HG03575 (cell line): ENCODE data around the gene OSBPL10.

ENCODE experiments used
- ATAC-seq: cut with Tn5 transposase; IDR thresholded peaks from one replicate; pipeline ENCODE4 v1.9.1; 2021; ENCODE audit not compliant: unreplicated experiment, insufficient number of reproducible peaks, low FRiP score; ENCODE audit errors: extremely low read depth

Gene OSBPL10

GRCh38 chr3:31673950-31674349, 307.1 kb downstream of the OSBPL10 start:
- no peak for ATAC-seq

GRCh38 chr3:31671976-31672375, 309.1 kb downstream of the OSBPL10 start:
- ATAC-seq, result no peak

- ATAC-seq, result no peak
Measured at GRCh38 chr3:31671451-31671850, 309.6 kb downstream of the OSBPL10 start.

DNA sequence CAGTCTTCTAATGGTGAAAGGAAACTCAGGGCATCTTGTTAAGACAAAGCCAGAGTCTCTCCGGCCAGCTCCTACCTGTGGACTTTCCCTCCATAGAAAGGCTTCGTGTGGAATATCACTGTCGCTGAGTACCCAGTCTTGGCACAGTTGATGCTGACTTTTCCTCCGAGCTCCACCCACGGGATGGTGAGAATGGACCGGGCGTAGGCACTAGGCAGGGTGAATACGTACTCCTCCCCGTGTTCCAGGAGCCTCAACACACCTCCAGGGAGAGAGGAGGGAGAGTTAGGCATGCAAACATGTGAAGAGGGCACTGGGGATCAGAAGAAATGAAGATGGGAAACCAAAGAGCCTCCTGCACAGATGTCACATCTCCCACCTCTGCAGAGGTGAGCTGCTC, 310.3 kb downstream of the OSBPL10 start:
- ATAC-seq, result no peak

GRCh38 chr3:31670136-31670535, 310.9 kb downstream of the OSBPL10 start:
- no peak for ATAC-seq

DNA sequence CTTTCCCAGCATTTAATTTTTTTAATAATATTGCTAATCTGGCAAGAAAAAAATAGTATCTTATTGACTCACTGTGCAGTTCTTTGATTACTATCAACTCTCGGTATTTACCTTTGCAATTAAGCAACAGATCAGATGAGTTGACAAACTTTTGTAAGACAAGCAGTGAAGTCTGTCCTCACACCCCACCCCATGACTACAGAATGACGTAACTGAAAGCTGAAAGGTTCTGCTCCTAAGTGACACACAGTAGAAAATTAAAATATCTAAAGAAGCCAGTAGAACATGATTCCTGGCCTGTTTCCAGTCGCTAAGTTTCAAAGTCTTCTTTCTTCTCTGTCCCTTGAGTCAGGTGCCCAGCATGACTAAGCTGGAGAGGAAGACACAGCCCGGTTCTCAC, 312.8 kb downstream of the OSBPL10 start:
- ATAC-seq, result no peak

DNA sequence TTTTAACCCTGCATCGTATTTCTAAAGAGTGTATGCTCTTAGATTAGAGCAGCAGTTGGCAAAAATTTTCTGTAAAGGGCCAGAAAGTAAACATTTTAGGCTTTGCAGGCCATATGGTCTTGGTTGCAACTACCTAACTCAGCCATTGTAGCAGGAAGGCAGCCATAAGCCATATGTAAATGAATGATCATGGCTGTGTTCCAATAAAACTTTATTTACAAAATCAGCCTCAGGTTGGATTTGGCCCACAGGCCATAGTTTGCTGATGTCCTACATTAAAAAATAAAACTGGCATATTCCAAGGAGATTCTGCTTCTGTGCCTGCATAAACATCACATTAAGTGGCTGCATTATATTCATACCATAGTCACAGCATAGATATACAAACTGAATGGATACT, 313.5 kb downstream of the OSBPL10 start:
- no peak for ATAC-seq

DNA sequence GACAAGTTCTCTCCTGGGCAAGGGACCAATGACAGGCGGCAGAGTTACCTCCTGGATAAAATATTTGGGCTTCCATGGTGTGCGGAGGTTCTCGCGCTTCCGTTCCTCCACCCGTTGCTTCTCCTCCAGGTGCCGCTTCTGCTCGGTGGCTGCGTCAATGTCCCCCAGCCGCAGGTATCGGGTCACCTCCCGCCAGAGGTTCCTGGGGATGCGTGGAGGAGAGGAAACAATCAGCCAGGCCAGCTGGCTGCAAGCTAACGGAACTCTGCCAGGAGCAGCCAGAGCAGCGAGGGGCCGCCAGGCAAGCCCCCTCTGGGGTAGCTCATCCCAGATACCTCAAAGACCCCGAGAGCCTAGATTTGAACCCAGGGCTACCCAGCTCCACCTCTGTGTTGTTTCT, 317.0 kb downstream of the OSBPL10 start:
- no peak for ATAC-seq

DNA sequence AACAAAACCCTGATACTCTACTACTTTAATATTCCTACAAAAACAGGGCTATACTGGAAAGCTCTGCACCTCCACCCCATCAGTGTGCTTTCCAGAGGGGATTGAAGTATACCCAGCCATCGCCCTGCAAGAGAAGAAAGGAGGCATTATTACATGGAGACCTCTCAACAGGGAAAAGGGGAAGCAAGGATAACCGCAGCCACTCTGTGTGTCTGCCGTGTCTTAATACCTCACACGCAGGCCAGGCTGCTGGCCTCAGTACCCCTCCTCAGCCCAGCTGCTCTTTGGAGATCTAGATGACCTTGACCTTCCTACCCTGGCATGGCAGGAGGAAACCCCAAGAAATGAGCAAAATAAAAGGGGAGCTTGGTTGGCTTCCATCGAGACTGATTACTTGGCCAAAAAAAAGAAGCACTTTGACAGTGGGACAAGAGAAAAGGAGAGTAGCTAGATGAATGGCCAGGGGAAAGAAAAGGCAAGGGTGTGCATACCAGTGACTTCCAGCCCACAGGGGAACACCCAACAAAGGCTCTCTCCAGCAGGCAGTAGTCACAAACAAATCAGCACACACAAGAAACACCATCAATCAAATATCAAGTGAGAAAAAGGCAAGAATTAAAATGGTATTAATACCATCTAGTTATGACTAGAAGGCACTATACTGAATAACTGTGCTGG, 318.9 kb downstream of the OSBPL10 start:
- no peak for ATAC-seq

GRCh38 chr3:31661286-31661685, 319.8 kb downstream of the OSBPL10 start:
- ATAC-seq, result no peak

- ATAC-seq, result no peak
Measured at GRCh38 chr3:31659246-31659645, 321.8 kb downstream of the OSBPL10 start.

- ATAC-seq, result no peak
Measured at GRCh38 chr3:31654998-31655397, 326.1 kb downstream of the OSBPL10 start.

- ATAC-seq, result no peak
Measured at GRCh38 chr3:31653464-31653863, 327.6 kb downstream of the OSBPL10 start.

DNA sequence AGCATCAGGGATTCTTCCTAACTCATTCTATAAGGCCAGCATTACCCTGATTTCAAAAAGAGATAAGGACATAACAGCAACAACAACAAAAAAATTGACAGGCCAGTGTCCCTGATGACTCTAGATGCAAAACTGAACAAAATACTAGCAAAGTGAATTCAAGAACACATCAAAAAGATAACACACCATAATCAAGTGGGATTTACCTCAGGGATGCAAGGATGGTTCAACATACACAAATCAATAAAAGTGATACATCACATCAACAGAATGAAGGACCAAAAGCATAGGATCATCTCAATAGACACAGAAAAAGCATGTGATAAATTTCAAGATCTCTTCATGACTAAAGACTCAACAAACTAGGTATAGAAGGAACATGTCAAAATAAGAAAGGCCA, 328.8 kb downstream of the OSBPL10 start:
- no peak for ATAC-seq

GRCh38 chr3:31648286-31648968, 332.6 kb downstream of the OSBPL10 start:
- no peak for ATAC-seq

DNA sequence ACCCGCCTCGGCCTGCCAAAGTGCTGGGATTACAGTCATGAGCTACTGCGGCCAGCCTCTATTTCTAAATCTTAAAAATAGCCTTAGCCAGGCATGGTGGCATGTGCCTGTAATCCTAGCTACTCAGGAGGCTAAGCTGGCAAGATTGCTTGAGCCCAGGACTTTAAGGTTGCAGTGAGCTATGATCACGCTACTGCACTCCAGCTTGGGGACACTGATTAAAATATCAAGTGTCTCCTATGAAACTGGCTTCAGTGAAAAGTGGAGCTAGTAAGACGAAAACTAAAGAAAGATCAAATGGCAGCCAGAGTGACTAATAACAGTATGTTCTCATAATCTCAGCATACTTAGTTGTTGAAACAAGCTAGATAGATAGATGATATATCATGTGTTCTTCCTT, 335.8 kb downstream of the OSBPL10 start:
- no peak for ATAC-seq

DNA sequence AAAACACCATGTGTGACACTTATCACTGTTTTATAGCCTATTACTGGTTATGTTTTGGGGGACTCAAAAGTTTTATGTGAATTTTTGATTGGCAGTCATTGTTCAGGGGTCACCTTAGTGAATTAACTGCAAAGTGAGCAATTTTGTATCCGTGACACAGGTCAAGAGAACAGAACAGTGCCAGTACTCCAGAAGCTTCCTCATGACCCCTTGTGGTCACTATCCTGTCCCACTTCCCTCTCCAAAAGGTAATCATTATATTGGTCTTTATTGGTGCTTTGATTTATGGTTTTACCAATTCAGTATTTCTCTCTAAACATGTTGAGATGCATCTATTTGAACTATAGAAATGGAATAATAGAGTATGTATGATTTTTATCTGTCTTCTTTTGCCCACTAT, 341.2 kb downstream of the OSBPL10 start:
- ATAC-seq, result no peak

DNA sequence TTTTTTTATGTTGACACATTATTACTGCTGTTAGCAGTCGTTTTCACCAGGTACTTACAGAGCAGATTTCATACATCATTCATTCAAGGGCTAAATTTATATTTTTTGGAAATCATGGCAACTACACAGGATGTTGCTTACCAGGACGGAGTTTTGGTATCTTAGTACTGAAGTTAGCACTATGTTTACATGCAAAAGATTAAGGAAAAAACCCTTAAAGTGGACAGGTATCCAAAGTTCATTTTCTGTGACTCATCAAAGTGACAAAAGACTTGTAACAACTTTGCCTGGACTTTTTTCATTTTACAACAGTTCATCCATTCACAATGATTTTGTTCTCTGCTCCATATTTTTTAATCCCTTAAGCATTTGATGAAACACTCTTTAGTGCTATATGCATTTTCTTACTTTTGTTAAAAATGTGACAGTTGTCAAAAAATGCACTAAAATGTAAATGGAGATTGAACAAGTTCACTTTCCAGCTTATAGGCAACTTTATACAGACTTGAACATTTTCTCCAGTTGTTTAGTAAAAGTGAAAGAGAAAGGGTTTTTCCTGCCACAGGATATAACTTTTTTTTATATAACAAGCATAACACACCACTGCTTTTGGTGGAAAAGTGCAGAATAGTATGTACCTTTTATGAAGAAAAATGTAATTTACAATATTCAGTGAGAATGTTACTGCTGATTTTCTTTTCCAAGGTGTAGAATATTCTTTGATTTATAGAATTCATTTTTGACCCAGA, 344.2 kb downstream of the OSBPL10 start:
- ATAC-seq, result no peak

DNA sequence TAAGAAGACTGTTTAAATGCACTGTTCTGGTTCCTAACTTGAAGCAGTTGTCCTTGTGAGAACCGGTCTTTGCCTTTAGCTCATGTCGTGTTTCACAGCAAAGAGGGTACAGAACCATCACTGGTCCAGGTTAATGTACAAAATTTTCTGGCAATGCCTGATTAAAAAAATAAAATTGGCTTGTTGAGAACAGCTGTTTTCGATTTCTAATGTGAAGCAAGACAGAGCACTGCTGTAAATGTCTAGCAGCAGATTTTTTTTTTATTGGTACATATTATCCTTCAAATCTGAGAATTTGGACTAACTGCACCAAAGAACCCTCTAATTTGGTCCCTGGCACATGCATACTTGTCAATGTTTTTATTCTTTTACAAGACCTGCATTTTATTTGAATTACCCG, 345.0 kb downstream of the OSBPL10 start:
- ATAC-seq, result no peak

- ATAC-seq, result no peak
Measured at GRCh38 chr3:31635545-31635944, 345.5 kb downstream of the OSBPL10 start.
